IgD-negative memory B cell (primary cell): Measurements from ENCODE around the gene FURIN. TPM values are rescaled to one million over a fixed set of nuclear protein-coding genes. Genes with fewer than 3 reads are reported as not detected.

ENCODE experiments used
- H3K27ac Mint-ChIP-seq, 3 donors: one replicate each; pipeline ENCODE4 v1.8.0; 2020 to 2022; ENCODE audit warnings: mild to moderate bottlenecking in 3 of 3, mixed read lengths in 3 of 3, moderate library complexity in 1 of 3
- H3K27me3 Mint-ChIP-seq: one replicate; pipeline ENCODE4 v1.8.0; 2021; ENCODE audit warnings: mixed read lengths
- H3K36me3 Mint-ChIP-seq: one replicate; pipeline ENCODE4 v1.8.0; 2020; ENCODE audit warnings: mild to moderate bottlenecking, mixed read lengths
- H3K4me1 Mint-ChIP-seq, 3 donors: one replicate each; pipeline ENCODE4 v1.8.0; 2020 to 2022; ENCODE audit warnings: mixed read lengths in 3 of 3, mild to moderate bottlenecking in 1 of 3
- H3K4me3 Mint-ChIP-seq, 4 donors: one replicate each; pipeline ENCODE4 v1.8.0; 2020 to 2022; ENCODE audit warnings: mild to moderate bottlenecking in 4 of 4, mixed read lengths in 4 of 4, moderate library complexity in 3 of 4
- H3K9me3 Mint-ChIP-seq, 3 donors: one replicate each; pipeline ENCODE4 v1.8.0; 2020 to 2021; ENCODE audit warnings: mixed read lengths in 3 of 3, mild to moderate bottlenecking in 1 of 3
- polyA plus RNA-seq: library from polyadenylated mRNA; unstranded; fragments of 300-500 nt; fragmentation: Illumina TruSeq; gene quantifications from one replicate; pipeline ENCODE4 v1.2.3, GENCODE V29; 2021

The FURIN gene
- polyA plus RNA-seq, 1 donor from 2014 or later, result 9.7 TPM

GRCh38 chr15:90859234-90860131 lies 8.9 kb upstream of the FURIN start:
- peak overlapping the region in 1 of 4 donors; percentile 75 for H3K4me3 Mint-ChIP-seq
- H3K4me1 Mint-ChIP-seq, result peaks cover 37 to 44% (median 41%) of the 10 kb centered on the region in 3 donors
- peaks cover 2% of the 10 kb centered on the region for H3K27me3 Mint-ChIP-seq
- peaks cover 2% of the 10 kb centered on the region for H3K36me3 Mint-ChIP-seq
- H3K9me3 Mint-ChIP-seq, result no peaks in the 10 kb centered on the region
- no peak overlapping the region for H3K27ac Mint-ChIP-seq

- peaks cover 32 to 36% (median 35%) of the 10 kb centered on the region in 3 donors for H3K4me1 Mint-ChIP-seq
- no peaks in the 10 kb centered on the region for H3K9me3 Mint-ChIP-seq
- H3K4me3 Mint-ChIP-seq, result no peak overlapping the region
- H3K27me3 Mint-ChIP-seq, result no peaks in the 10 kb centered on the region
- no peak overlapping the region for H3K27ac Mint-ChIP-seq
- H3K36me3 Mint-ChIP-seq, result peaks cover 2% of the 10 kb centered on the region
Measured at GRCh38 chr15:90860450-90860849, 7.9 kb upstream of the FURIN start.

DNA sequence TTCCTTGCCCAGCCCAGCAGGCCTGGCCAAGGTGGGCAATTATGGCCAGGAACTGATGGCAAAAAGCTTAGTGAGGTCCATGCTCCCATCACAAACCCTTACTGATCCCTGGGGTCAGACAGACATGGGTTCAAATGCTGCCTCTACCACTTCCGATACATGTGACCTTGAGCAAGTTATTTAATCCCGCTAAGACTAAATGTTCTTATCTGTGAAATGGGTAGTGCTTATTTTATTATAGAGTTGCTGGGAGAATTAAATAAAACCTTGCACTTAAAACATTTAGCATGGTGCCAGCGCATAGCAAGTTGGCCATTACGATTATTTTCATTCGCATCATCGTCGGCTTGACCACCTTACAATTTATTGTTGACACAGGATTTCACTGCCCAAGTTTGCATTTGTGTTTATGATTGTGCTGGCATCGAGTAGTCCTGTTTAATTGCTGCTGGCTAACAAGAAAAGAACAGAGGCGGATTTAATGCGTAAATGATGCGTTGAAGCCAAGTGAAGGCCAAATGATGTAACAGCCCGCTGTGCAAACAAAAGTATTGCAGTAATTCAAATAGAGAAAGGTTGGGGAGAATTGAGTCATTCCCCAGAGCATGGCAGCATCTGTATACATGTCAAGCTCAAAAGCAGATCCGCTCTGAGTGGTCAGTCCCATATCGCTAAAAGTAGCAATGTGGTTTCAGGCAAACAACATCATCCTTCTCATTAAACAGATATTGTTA lies 7.3 kb upstream of the FURIN start:
- Mint-ChIP-seq H3K27me3 (no peaks in the 10 kb centered on the region), H3K4me3 (no peak overlapping the region), H3K27ac (no peak overlapping the region), H3K9me3 (no peaks in the 10 kb centered on the region), H3K36me3 (peaks cover 2% of the 10 kb centered on the region), H3K4me1 (peaks cover 26 to 30% (median 29%) of the 10 kb centered on the region in 3 donors)

GRCh38 chr15:90862487-90862886 lies 5.9 kb upstream of the FURIN start:
- Mint-ChIP-seq H3K4me1 (peaks cover 19 to 24% (median 19%) of the 10 kb centered on the region in 3 donors), H3K4me3 (no peak overlapping the region), H3K36me3 (peaks cover 2% of the 10 kb centered on the region), H3K27me3 (no peaks in the 10 kb centered on the region), H3K9me3 (no peaks in the 10 kb centered on the region), H3K27ac (no peak overlapping the region)

DNA sequence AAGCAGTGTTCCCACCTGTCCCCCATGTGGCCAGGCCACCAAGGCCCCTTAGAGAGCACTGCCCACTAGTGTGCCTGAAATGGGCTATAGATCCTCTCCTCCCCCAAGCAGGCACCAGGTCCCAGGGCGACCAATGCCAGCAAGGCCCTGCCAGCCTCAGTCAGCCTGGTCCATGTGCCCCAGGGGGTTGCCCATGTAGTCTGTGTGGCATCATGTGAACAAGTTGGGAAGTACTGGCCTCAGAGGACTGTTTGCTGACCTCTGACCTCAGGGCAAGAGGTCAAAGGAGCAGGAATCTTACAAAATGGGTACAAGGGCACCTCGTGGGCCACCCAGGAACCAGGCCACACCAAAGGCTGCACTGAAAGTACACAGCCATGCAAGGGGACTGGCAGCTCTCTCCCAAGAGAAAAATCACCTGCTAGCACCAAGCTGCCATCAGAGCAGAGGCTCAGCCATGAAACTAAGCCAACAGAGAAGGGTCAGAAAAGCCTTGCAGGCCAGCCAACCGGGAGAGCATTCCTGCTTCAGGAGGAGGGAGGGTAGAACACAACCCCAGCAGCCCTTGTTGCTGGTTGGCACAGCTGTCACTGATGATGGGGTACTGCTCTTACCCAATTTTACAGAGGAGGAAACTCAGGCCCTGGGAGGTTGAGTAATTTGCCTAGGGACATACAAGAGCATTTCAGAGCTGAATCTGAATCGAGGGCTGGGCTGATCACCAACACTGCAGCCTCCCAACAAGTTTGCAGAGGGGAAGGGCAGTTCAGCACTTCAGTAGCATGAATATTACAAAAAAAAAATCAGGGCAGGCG lies 5.2 kb upstream of the FURIN start:
- no peaks in the 10 kb centered on the region for H3K9me3 Mint-ChIP-seq
- peak overlapping the region in 1 of 3 donors; percentile 6 for H3K27ac Mint-ChIP-seq
- H3K4me1 Mint-ChIP-seq, result peaks cover 13 to 18% (median 13%) of the 10 kb centered on the region in 3 donors
- H3K36me3 Mint-ChIP-seq, result peaks cover 2% of the 10 kb centered on the region
- no peaks in the 10 kb centered on the region for H3K27me3 Mint-ChIP-seq
- peak overlapping the region in 1 of 4 donors; percentile 22 for H3K4me3 Mint-ChIP-seq

GRCh38 chr15:90863987-90864386 lies 4.4 kb upstream of the FURIN start:
- Mint-ChIP-seq H3K36me3 (peaks cover 2% of the 10 kb centered on the region), H3K4me3 (no peak overlapping the region), H3K4me1 (peaks cover 16 to 22% (median 20%) of the 10 kb centered on the region in 3 donors), H3K27ac (no peak overlapping the region), H3K27me3 (no peaks in the 10 kb centered on the region), H3K9me3 (no peaks in the 10 kb centered on the region)

GRCh38 chr15:90864507-90864906 lies 3.9 kb upstream of the FURIN start:
- Mint-ChIP-seq H3K9me3 (no peaks in the 10 kb centered on the region), H3K36me3 (peaks cover 2% of the 10 kb centered on the region), H3K27ac (no peak overlapping the region), H3K4me3 (no peak overlapping the region), H3K27me3 (no peaks in the 10 kb centered on the region), H3K4me1 (peaks cover 15 to 28% (median 24%) of the 10 kb centered on the region in 3 donors)

DNA sequence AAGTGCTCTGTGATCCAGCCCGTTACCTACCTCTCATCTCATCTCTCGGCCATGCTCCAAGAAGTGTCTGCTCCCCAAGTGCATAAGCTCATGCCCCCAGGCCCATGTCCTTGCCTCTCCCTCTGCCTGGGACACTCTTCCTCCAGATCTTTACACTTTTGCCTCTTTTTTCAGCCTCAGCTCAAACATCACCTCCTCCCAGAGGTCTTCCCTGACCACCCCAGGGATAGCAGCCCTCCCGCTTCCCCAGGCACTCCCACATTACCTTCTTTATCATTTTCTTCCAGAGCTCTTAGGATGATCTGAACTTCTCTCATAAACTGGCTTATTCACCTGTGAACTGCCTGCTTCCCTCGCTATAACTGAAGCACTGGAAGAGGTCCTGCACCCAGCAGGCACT lies 2.7 kb upstream of the FURIN start:
- H3K36me3 Mint-ChIP-seq, result no peaks in the 10 kb centered on the region
- no peaks in the 10 kb centered on the region for H3K27me3 Mint-ChIP-seq
- H3K4me3 Mint-ChIP-seq, result no peak overlapping the region
- no peaks in the 10 kb centered on the region for H3K9me3 Mint-ChIP-seq
- peaks cover 26 to 40% (median 34%) of the 10 kb centered on the region in 3 donors for H3K4me1 Mint-ChIP-seq
- H3K27ac Mint-ChIP-seq, result no peak overlapping the region

DNA sequence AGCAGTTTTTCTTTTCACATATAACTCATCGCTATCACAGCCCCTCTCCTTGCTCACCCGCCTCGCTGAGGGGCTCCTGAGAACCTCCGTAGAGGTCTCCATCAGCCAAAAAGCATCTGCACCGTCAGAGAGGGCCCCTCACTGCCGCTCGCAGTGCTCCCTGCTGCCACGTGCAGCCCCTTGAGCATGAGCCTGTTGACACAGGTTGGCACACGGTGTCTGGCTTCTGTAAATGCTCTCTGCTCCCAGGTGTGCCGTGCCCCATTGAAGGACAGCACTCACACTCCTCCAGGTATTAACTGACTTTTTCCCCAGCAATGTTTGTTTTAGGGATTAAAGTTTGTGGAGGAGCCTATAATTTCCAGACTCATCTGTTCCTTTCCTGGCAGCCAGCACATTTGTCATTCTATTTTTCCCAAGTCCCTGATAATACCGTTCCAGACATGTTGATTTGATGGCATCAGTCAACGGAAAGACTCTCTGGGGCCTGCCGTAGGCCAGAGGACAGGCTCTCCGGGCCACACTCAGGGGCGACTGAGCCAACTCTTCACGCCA lies 2.1 kb upstream of the FURIN start:
- no peak overlapping the region for H3K27ac Mint-ChIP-seq
- H3K36me3 Mint-ChIP-seq, result no peaks in the 10 kb centered on the region
- no peaks in the 10 kb centered on the region for H3K27me3 Mint-ChIP-seq
- H3K4me3 Mint-ChIP-seq, result peak overlapping the region in 1 of 4 donors; percentile 53
- no peaks in the 10 kb centered on the region for H3K9me3 Mint-ChIP-seq
- peaks cover 27 to 41% (median 35%) of the 10 kb centered on the region in 3 donors for H3K4me1 Mint-ChIP-seq

GRCh38 chr15:90866800-90867199 lies 1.6 kb upstream of the FURIN start:
- H3K27me3 Mint-ChIP-seq, result no peaks in the 10 kb centered on the region
- H3K27ac Mint-ChIP-seq, result peak overlapping the region in 1 of 3 donors; percentile 43
- H3K36me3 Mint-ChIP-seq, result no peaks in the 10 kb centered on the region

GRCh38 chr15:90869140-90869541 lies 753 bp downstream of the FURIN start:
- no peaks in the 10 kb centered on the region for H3K36me3 Mint-ChIP-seq
- H3K4me3 Mint-ChIP-seq, result peak overlapping the region in 3 of 4 donors; percentile 85 to 94 (median 93)
- H3K4me1 Mint-ChIP-seq, result peaks cover 27 to 39% (median 34%) of the 10 kb centered on the region in 3 donors
- H3K27me3 Mint-ChIP-seq, result no peaks in the 10 kb centered on the region
- H3K9me3 Mint-ChIP-seq, result no peaks in the 10 kb centered on the region
- peak overlapping the region; percentile 76 to 88 (median 80) for H3K27ac Mint-ChIP-seq

More at GRCh38 chr15:90866800-90867199, 1.6 kb upstream of the FURIN start:
- Mint-ChIP-seq H3K9me3 (no peaks in the 10 kb centered on the region), H3K4me1 (peaks cover 27 to 39% (median 35%) of the 10 kb centered on the region in 3 donors), H3K4me3 (peak overlapping the region in 1 of 4 donors; percentile 59)

DNA sequence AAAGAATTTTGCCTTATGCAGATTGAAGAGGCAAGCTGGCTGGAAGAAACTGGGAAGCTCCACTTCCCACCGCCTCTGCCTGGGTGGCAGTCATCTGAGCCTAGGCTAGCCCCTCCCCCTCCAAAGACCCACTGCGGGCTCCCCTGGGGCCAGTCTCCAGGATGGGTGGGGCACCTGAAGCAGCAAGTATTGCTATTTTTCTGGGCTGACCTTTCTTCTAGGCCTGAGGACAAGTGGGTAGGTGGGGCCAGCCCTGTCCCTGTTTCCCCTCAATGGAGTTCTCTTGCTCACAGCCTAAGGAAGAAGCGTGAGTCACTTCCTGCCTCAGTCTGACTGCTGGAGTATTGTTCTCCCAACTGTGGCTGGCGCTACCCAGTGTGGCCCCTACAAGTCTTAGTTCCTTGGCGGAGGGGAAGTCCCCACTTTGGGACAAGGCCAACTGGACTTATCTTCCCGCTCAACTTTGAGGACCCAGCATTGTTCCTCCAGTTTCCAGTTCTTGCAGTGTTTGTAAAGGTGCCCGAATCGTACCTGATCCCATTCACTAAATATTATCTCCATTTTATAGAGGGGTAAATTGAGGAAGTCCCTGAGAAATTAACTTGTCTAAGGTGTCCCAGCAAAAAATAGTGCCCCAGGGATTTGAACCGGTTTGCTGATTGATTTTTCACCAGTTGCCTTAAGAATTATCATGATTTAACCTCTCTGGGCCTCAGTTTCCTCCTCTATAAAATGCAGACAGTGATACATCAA lies 1.4 kb downstream of the FURIN start:
- H3K4me3 Mint-ChIP-seq, result peak overlapping the region; percentile 85 to 94 (median 90)
- no peaks in the 10 kb centered on the region for H3K27me3 Mint-ChIP-seq
- no peaks in the 10 kb centered on the region for H3K36me3 Mint-ChIP-seq
- H3K9me3 Mint-ChIP-seq, result no peaks in the 10 kb centered on the region
- peaks cover 27 to 39% (median 34%) of the 10 kb centered on the region in 3 donors for H3K4me1 Mint-ChIP-seq
- peak overlapping the region; percentile 76 to 88 (median 80) for H3K27ac Mint-ChIP-seq

DNA sequence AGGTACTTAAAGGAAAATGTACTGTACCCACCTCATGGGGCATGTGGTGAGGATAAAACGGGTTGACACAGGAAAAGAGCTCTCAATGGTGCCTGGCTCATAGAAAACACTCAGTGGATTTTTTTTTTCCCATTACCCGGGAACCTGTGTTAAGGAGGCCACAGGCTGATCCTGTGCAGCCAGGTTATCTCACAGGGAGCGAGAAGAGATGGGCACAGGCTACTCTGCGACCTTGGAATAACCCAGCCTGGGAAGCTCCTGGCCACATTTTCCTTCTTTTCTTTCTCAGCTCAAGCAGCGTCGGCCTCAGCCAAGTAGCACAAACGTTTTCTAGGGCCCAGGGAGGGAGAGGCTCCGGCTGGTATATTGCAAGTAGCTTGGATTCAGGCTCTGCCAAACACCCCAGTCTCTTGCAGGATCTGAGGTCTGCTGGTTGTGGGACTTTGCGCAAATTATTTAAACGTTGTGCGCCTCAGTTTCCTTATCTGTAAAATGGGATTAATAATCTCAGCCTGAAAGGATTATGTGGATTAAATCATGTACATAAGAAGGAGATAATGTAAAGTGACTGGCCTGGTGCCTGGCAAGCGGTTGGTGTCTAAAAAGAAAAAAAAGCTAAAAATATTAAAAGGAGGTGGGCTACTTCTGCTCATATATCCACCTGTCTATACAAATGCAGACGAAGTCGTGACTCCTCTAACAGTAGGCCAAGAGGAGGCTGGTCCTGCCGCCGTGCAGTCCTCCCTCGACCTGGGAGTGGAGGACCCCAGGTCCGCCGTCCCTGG lies 2.2 kb downstream of the FURIN start:
- H3K27ac Mint-ChIP-seq, result peak overlapping the region; percentile 76 to 88 (median 80)
- peaks cover 27 to 39% (median 34%) of the 10 kb centered on the region in 3 donors for H3K4me1 Mint-ChIP-seq
- no peaks in the 10 kb centered on the region for H3K36me3 Mint-ChIP-seq
- peak overlapping the region; percentile 85 to 94 (median 90) for H3K4me3 Mint-ChIP-seq
- no peaks in the 10 kb centered on the region for H3K9me3 Mint-ChIP-seq
- no peaks in the 10 kb centered on the region for H3K27me3 Mint-ChIP-seq
